Measurements from ENCODE around the gene ZBTB7C.

DNA sequence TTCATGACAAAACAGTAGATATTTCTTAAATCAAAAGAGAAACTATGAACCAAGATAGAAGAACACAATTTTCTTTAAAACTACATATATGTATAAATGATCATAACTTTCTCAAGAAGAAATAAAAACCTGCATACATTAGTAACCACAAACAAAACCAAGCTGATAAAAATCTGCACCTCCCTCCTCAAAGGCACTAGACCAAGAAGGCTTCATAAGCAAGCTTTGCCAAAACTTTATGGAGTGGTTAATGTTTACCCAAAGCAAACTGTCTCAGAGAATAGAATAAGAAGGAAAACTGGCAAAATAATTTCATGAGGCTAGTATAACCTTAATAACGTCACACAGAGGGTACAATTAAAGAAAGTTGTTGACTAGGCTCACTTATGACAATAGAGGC is 138.3 kb downstream of the ZBTB7C start:
- no peak for TF ChIP-seq SRF (IDR thresholded peaks at IDR 0.05; ENCODE audit: low read depth, low read length)
- TF ChIP-seq POLR2A (IDR thresholded peaks at IDR 0.05; ENCODE audit: control extremely low read depth in 1 of 2, low read depth in 2 of 2, low read length in 2 of 2): no peak
- TF ChIP-seq, protein P1, sequence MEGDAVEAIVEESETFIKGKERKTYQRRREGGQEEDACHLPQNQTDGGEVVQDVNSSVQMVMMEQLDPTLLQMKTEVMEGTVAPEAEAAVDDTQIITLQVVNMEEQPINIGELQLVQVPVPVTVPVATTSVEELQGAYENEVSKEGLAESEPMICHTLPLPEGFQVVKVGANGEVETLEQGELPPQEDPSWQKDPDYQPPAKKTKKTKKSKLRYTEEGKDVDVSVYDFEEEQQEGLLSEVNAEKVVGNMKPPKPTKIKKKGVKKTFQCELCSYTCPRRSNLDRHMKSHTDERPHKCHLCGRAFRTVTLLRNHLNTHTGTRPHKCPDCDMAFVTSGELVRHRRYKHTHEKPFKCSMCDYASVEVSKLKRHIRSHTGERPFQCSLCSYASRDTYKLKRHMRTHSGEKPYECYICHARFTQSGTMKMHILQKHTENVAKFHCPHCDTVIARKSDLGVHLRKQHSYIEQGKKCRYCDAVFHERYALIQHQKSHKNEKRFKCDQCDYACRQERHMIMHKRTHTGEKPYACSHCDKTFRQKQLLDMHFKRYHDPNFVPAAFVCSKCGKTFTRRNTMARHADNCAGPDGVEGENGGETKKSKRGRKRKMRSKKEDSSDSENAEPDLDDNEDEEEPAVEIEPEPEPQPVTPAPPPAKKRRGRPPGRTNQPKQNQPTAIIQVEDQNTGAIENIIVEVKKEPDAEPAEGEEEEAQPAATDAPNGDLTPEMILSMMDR (IDR thresholded peaks at IDR 0.05; ENCODE audit: control extremely low read depth in 1 of 3, insufficient read depth in 1 of 3, low read depth in 1 of 3, low read length in 3 of 3): no peak
- no peak for TF ChIP-seq EGR1 (IDR thresholded peaks at IDR 0.05; ENCODE audit: borderline replicate concordance, low read depth, low read length)
- no peak for TF ChIP-seq TAF1 (IDR thresholded peaks at IDR 0.05; ENCODE audit: low read depth, low read length)
- TF ChIP-seq RBBP5 (IDR thresholded peaks at IDR 0.05; ENCODE audit: borderline replicate concordance, low read depth, low read length): no peak
